HG03469 (cell line): ENCODE data around the gene FAM149A.

ENCODE experiments used
- ATAC-seq: cut with Tn5 transposase; IDR thresholded peaks from one replicate; pipeline ENCODE4 v1.9.1; 2021; ENCODE audit warnings: mild to moderate bottlenecking, moderate library complexity, moderate number of reproducible peaks; ENCODE audit not compliant: unreplicated experiment

FAM149A gene

GRCh38 chr4:186200516-186200915 lies 96.0 kb downstream of the FAM149A start:
- ATAC-seq: no peak

- ATAC-seq: no peak
Observed at GRCh38 chr4:186201010-186201409, 96.5 kb downstream of the FAM149A start.

GRCh38 chr4:186201535-186202230 lies 97.2 kb downstream of the FAM149A start:
- ATAC-seq: peak; percentile 84

GRCh38 chr4:186202490-186203140 lies 98.1 kb downstream of the FAM149A start:
- no peak for ATAC-seq

- ATAC-seq: no peak
Observed at GRCh38 chr4:186203406-186203805, 98.9 kb downstream of the FAM149A start.

GRCh38 chr4:186204103-186204559 lies 99.6 kb downstream of the FAM149A start:
- peak; percentile 42 for ATAC-seq

- no peak for ATAC-seq
Observed at GRCh38 chr4:186204686-186205085, 100.2 kb downstream of the FAM149A start.

GRCh38 chr4:186205156-186205555 lies 100.7 kb downstream of the FAM149A start:
- no peak for ATAC-seq

- no peak for ATAC-seq
Observed at GRCh38 chr4:186216465-186217024, 112.0 kb downstream of the FAM149A start.

- ATAC-seq: no peak
Observed at GRCh38 chr4:186217733-186218293, 113.3 kb downstream of the FAM149A start.

- ATAC-seq: no peak
Observed at GRCh38 chr4:186221624-186222023, 117.1 kb downstream of the FAM149A start.
